GM12878 (cell line): ENCODE measurements around the gene WDR18. TPM values are rescaled to one million over a fixed set of nuclear protein-coding genes. Genes with fewer than 3 reads are reported as not detected.
A peak's percentile ranks its signal among the peaks of the same experiment; 100 is the strongest.

Experiments used
- ATF7 ChIP-seq: fragments of 450-650 bp; IDR thresholded peaks from 2 replicates; pipeline ENCODE4 v1.6.1; 2016; ENCODE audit warnings: low read depth, mild to moderate bottlenecking
- BCL11A ChIP-seq: IDR thresholded peaks from 2 replicates; pipeline ENCODE4 v1.6.1; 2011; ENCODE audit warnings: low read depth, low read length
- BHLHE40 ChIP-seq, 2 experiments: fragments of 450-650 bp in 1 of 2; IDR thresholded peaks; 2 replicates each; pipeline ENCODE4 v1.6.1; 2011 to 2017; ENCODE audit warnings: low read depth in 2 of 2, borderline replicate concordance in 1 of 2, improper control_type of control experiment in 1 of 2, low read length in 1 of 2, mild to moderate bottlenecking in 1 of 2
- BRCA1 ChIP-seq: IDR thresholded peaks from 2 replicates; pipeline ENCODE4 v1.6.1; 2011; ENCODE audit warnings: low read depth, low read length, improper control_type of control experiment
- E2F8 ChIP-seq: fragments of 450-650 bp; IDR thresholded peaks from 2 replicates; pipeline ENCODE4 v1.6.1; 2018; ENCODE audit warnings: mild to moderate bottlenecking, low read depth, moderate library complexity; ENCODE audit not compliant: partially characterized antibody
- E4F1 ChIP-seq: fragments of 450-650 bp; IDR thresholded peaks from 2 replicates; pipeline ENCODE4 v1.6.1; 2018; ENCODE audit warnings: borderline replicate concordance, mild to moderate bottlenecking; ENCODE audit not compliant: partially characterized antibody
- EGR1 ChIP-seq, 2 experiments: IDR thresholded peaks; 1 replicate in 1 of 2; 2 replicates in 1 of 2; pipeline ENCODE4 v1.6.1; 2011 to 2012; ENCODE audit warnings: low read depth in 2 of 2, low read length in 2 of 2, borderline replicate concordance in 1 of 2, mild to moderate bottlenecking in 1 of 2, moderate library complexity in 1 of 2
- ETV6 ChIP-seq, 2 experiments: fragments of 450-650 bp in 1 of 2; IDR thresholded peaks in 1 of 2; conservative IDR thresholded peaks in 1 of 2; 2 replicates each; pipeline ENCODE4 v1.6.1; 2014; ENCODE audit warnings: antibody characterized with exemption in 1 of 2, borderline replicate concordance in 1 of 2, low read depth in 1 of 2, mild to moderate bottlenecking in 1 of 2, moderate library complexity in 1 of 2
- FOS ChIP-seq: IDR thresholded peaks from 3 replicates; pipeline ENCODE4 v1.6.1; 2011; ENCODE audit warnings: borderline replicate concordance; ENCODE audit not compliant: insufficient read length; ENCODE audit errors: extremely low read depth
- GATAD2B ChIP-seq: fragments of 450-650 bp; conservative IDR thresholded peaks from 2 replicates; pipeline ENCODE4 v1.6.1; 2017; ENCODE audit warnings: low read depth, mild to moderate bottlenecking, moderate library complexity
- HDAC6 ChIP-seq: fragments of 200-600 bp; sonication (generic); IDR thresholded peaks from one replicate; pipeline ENCODE4 v1.8.0; 2017; ENCODE audit warnings: antibody characterized with exemption; ENCODE audit not compliant: unreplicated experiment
- HDGF ChIP-seq: fragments of 450-650 bp; IDR thresholded peaks from 2 replicates; pipeline ENCODE4 v1.6.1; 2016; ENCODE audit warnings: antibody characterized with exemption
- KDM1A ChIP-seq: fragments of 200-600 bp; sonication (generic); IDR thresholded peaks from 2 replicates; pipeline ENCODE4 v1.6.1; 2016; ENCODE audit warnings: borderline replicate concordance
- MTA3 ChIP-seq: IDR thresholded peaks from 2 replicates; pipeline ENCODE4 v1.6.1; 2012; ENCODE audit warnings: low read length, inconsistent platforms, borderline replicate concordance
- MXI1 ChIP-seq: fragments of 150-350 bp; IDR thresholded peaks from 2 replicates; pipeline ENCODE4 v1.6.1; 2011; ENCODE audit warnings: low read depth, mild to moderate bottlenecking, inconsistent platforms, low read length, improper control_type of control experiment
- PML ChIP-seq: IDR thresholded peaks from 2 replicates; pipeline ENCODE4 v1.6.1; 2012; ENCODE audit warnings: low read length, inconsistent platforms
- POU2F2 ChIP-seq: IDR thresholded peaks from 3 replicates; pipeline ENCODE4 v1.6.1; 2011; ENCODE audit warnings: low read depth, mild to moderate bottlenecking, low read length, borderline replicate concordance
- RELA ChIP-seq: fragments of 450-650 bp; IDR thresholded peaks from 2 replicates; pipeline ENCODE4 v1.8.0; 2014; ENCODE audit warnings: borderline replicate concordance; ENCODE audit not compliant: partially characterized antibody
- SIN3A ChIP-seq: IDR thresholded peaks from 2 replicates; pipeline ENCODE4 v1.6.1; 2012; ENCODE audit warnings: low read depth, low read length, improper control_type of control experiment
- SREBF2 ChIP-seq: IDR thresholded peaks from 2 replicates; pipeline ENCODE4 v1.6.1; 2012; ENCODE audit warnings: mild to moderate bottlenecking, low read length
- WRNIP1 ChIP-seq: IDR thresholded peaks from 2 replicates; pipeline ENCODE4 v1.6.1; 2011; ENCODE audit warnings: low read depth, low read length, improper control_type of control experiment, borderline replicate concordance
- YBX1 ChIP-seq: fragments of 450-650 bp; IDR thresholded peaks from 2 replicates; pipeline ENCODE4 v1.6.1; 2016; ENCODE audit warnings: antibody characterized with exemption
- ZBTB33 ChIP-seq: fragments of 450-650 bp; IDR thresholded peaks from 2 replicates; pipeline ENCODE4 v1.6.1; 2017; ENCODE audit warnings: mild to moderate bottlenecking
- ZNF24 ChIP-seq: fragments of 450-650 bp; IDR thresholded peaks from 2 replicates; pipeline ENCODE4 v1.6.1; 2017; ENCODE audit warnings: antibody characterized with exemption, mild to moderate bottlenecking
- polyA plus RNA-seq, 11 experiments: library from polyadenylated mRNA; depleted of rRNA in 4 of 11; unstranded in 6 of 11; stranded (reverse) in 5 of 11; fragments of >200 nt; fragmentation: Nextera tagmentation in 4 of 11; fragmentation: Illumina TruSeq in 1 of 11; extraction: Ambion mirVana in 4 of 11; extraction: Trizol in 1 of 11; gene quantifications; 1 replicate in 1 of 11; 2 replicates in 10 of 11; pipeline versions ENCODE4 v1.2.1 to v1.2.3, GENCODE V29; 2011 to 2016; ENCODE audit warnings: inconsistent platforms in 2 of 11, missing spikeins in 2 of 11, low read depth in 1 of 11
- total RNA-seq, 4 experiments: library from RNA; depleted of rRNA in 3 of 4; stranded (reverse); fragments of >200 nt in 3 of 4; fragmentation: Illumina TruSeq in 1 of 4; extraction: Trizol in 1 of 4; gene quantifications; 2 replicates each; pipeline versions ENCODE4 v1.2.1 to v1.2.3, GENCODE V29; 2013 to 2021

Gene WDR18
- total and polyA plus RNA-seq, 10 of the 15 experiments (the other 5 are each of a cell fraction or from before 2014, with no cell fraction given): 3.0 to 206 (median 62.3) TPM

- TF ChIP-seq BCL11A: no peak
- no peak for TF ChIP-seq ATF7
- TF ChIP-seq E4F1: no peak
- no peak for TF ChIP-seq SREBF2
- no peak for TF ChIP-seq YBX1
- no peak for TF ChIP-seq MTA3
- no peak for TF ChIP-seq ETV6 (conservative IDR thresholded peaks at IDR 0.05 in 1 of 2, IDR thresholded peaks at IDR 0.05 in 1 of 2; ENCODE audit: borderline replicate concordance in 1 of 2, low read depth in 1 of 2)
- peak; percentile 85 for TF ChIP-seq ZBTB33
- no peak for TF ChIP-seq SIN3A
- no peak for TF ChIP-seq BRCA1
- no peak for TF ChIP-seq HDAC6
- TF ChIP-seq MXI1: no peak
- no peak for TF ChIP-seq KDM1A
- no peak for TF ChIP-seq WRNIP1
- peak in 1 of 2 experiments; percentile 45; a peak in 1 of 3 replicates for TF ChIP-seq EGR1 (IDR thresholded peaks at IDR 0.05; ENCODE audit: borderline replicate concordance in 1 of 2, low read depth in 2 of 2, low read length in 2 of 2)
- no peak for TF ChIP-seq HDGF
- TF ChIP-seq PML: no peak
- TF ChIP-seq POU2F2: no peak
- no peak for TF ChIP-seq ZNF24
- TF ChIP-seq BHLHE40 (IDR thresholded peaks at IDR 0.05; ENCODE audit: borderline replicate concordance in 1 of 2, low read depth in 2 of 2, low read length in 1 of 2): no peak
- no peak for TF ChIP-seq GATAD2B
- no peak for TF ChIP-seq RELA
- TF ChIP-seq FOS: no peak
- no peak for TF ChIP-seq E2F8
Observed at GRCh38 chr19:944171-944567, 40.0 kb upstream of the WDR18 start (continued).
